PC-3 (cell line): ENCODE measurements around the gene MSRB2.
"Not testable (repeated sequence)": the region's sequence is repeated elsewhere in the genome, so short reads cannot be mapped to it uniquely, and the experiment has no call there.

Experiments used
- CTCF ChIP-seq: fragments of 300-600 bp; sonication (generic); conservative IDR thresholded peaks from 2 replicates; pipeline ENCODE4 v1.5.1; 2017; ENCODE audit warnings: antibody characterized with exemption, low read depth, mild to moderate bottlenecking, low read length
- EZH2 ChIP-seq: fragments of 300-600 bp; sonication (generic); IDR thresholded peaks from one replicate; pipeline ENCODE4 v1.6.1; 2017; ENCODE audit warnings: antibody characterized with exemption, mild to moderate bottlenecking, low read length; ENCODE audit not compliant: unreplicated experiment
- EZH2phosphoT487 ChIP-seq: fragments of 300-600 bp; sonication (generic); IDR thresholded peaks from 2 replicates; pipeline ENCODE4 v1.6.1; 2018; ENCODE audit warnings: mild to moderate bottlenecking, antibody characterized with exemption, low read length, borderline replicate concordance

GRCh38 chr10:23070092-23070912, 25.1 kb upstream of the MSRB2 start:
- not testable (repeated sequence) for TF ChIP-seq CTCF, EZH2, EZH2phosphoT487
